HepG2 (cell line): ENCODE data around the gene EMC9. TPM values are rescaled to one million over a fixed set of nuclear protein-coding genes. Genes with fewer than 3 reads are reported as not detected.
A peak's percentile ranks its signal among the peaks of the same experiment; 100 is the strongest.

Source experiments
- BRF2 ChIP-seq: sonication (generic); formaldehyde crosslinking; IDR thresholded peaks from 2 replicates; pipeline ENCODE4 v1.8.1; 2022; ENCODE audit warnings: mild to moderate bottlenecking, missing genetic modification reagents
- CHD2 ChIP-seq: IDR thresholded peaks from 2 replicates; pipeline ENCODE4 v1.6.1; 2011; ENCODE audit warnings: low read depth, low read length, improper control_type of control experiment
- DBP ChIP-seq: sonication (generic); formaldehyde crosslinking; IDR thresholded peaks from 2 replicates; pipeline ENCODE4 v1.4.0; 2020; ENCODE audit warnings: missing genetic modification reagents; ENCODE audit errors: not compliant biosample characterization
- HOXD1 ChIP-seq: sonication (generic); formaldehyde crosslinking; IDR thresholded peaks from 2 replicates; pipeline ENCODE4 v1.5.0; 2020; ENCODE audit warnings: missing genetic modification reagents
- MXD4 ChIP-seq: IDR thresholded peaks from 2 replicates; pipeline ENCODE4 v1.6.1; 2016; ENCODE audit warnings: mild to moderate bottlenecking, missing biosample characterization, missing genetic modification reagents
- RELA ChIP-seq: sonication (generic); formaldehyde crosslinking; IDR thresholded peaks from 2 replicates; pipeline ENCODE4 v1.4.0; 2020; ENCODE audit warnings: missing genetic modification reagents
- SSRP1 ChIP-seq: IDR thresholded peaks from 2 replicates; pipeline ENCODE4 v1.6.1; 2016; ENCODE audit warnings: control low read depth
- THAP7 ChIP-seq: sonication (generic); formaldehyde crosslinking; IDR thresholded peaks from 2 replicates; pipeline ENCODE4 v1.8.1; 2023; ENCODE audit warnings: mild to moderate bottlenecking, missing genetic modification reagents
- THAP9 ChIP-seq: sonication (generic); formaldehyde crosslinking; IDR thresholded peaks from 2 replicates; pipeline ENCODE4; 2020; ENCODE audit warnings: missing genetic modification reagents, mild to moderate bottlenecking, borderline replicate concordance
- THYN1 ChIP-seq: sonication (generic); formaldehyde crosslinking; IDR thresholded peaks from 2 replicates; pipeline ENCODE4 v1.8.1; 2023; ENCODE audit warnings: low read depth, mild to moderate bottlenecking, moderate library complexity, missing genetic modification reagents, borderline replicate concordance
- USF2 ChIP-seq, 2 experiments: sonication (generic) in 1 of 2; formaldehyde crosslinking in 1 of 2; IDR thresholded peaks; 2 replicates each; pipeline versions ENCODE4 v1.5.1 to v1.6.1; 2011 to 2020; ENCODE audit warnings: borderline replicate concordance in 1 of 2, low read depth in 1 of 2, low read length in 1 of 2, mild to moderate bottlenecking in 1 of 2, missing genetic modification reagents in 1 of 2, moderate library complexity in 1 of 2
- ZBTB42 ChIP-seq: sonication (generic); formaldehyde crosslinking; IDR thresholded peaks from 2 replicates; pipeline ENCODE4 v1.5.0; 2020; ENCODE audit warnings: mild to moderate bottlenecking, missing genetic modification reagents
- ZNF180 ChIP-seq: sonication (generic); formaldehyde crosslinking; IDR thresholded peaks from 2 replicates; pipeline ENCODE4 v1.4.0; 2020; ENCODE audit warnings: low read depth, missing genetic modification reagents, borderline replicate concordance
- ZNF225 ChIP-seq: sonication (generic); formaldehyde crosslinking; IDR thresholded peaks from 2 replicates; pipeline ENCODE4 v1.4.0; 2020; ENCODE audit warnings: mild to moderate bottlenecking, missing genetic modification reagents
- ZNF337 ChIP-seq: sonication (generic); formaldehyde crosslinking; IDR thresholded peaks from 2 replicates; pipeline ENCODE4 v1.5.1; 2020; ENCODE audit warnings: missing genetic modification reagents, low read depth, mild to moderate bottlenecking, borderline replicate concordance
- ZNF432 ChIP-seq: sonication (generic); formaldehyde crosslinking; IDR thresholded peaks from 2 replicates; pipeline ENCODE4 v1.5.0; 2020; ENCODE audit warnings: missing genetic modification reagents, mild to moderate bottlenecking, borderline replicate concordance
- ZNF468 ChIP-seq: sonication (generic); formaldehyde crosslinking; IDR thresholded peaks from 2 replicates; pipeline ENCODE4 v1.8.0; 2022; ENCODE audit warnings: mild to moderate bottlenecking, moderate library complexity, missing genetic modification reagents
- ZNF570 ChIP-seq: sonication (generic); formaldehyde crosslinking; IDR thresholded peaks from 2 replicates; pipeline ENCODE4 v1.4.0; 2020; ENCODE audit warnings: mild to moderate bottlenecking, missing genetic modification reagents, borderline replicate concordance
- ZNF7 ChIP-seq: IDR thresholded peaks from 2 replicates; pipeline ENCODE4 v1.6.1; 2016; ENCODE audit warnings: missing biosample characterization, missing genetic modification reagents
- ZNF879 ChIP-seq: sonication (generic); formaldehyde crosslinking; IDR thresholded peaks from 2 replicates; pipeline ENCODE4 v1.8.1; 2023; ENCODE audit warnings: missing genetic modification reagents
- ZZZ3 ChIP-seq: sonication (generic); formaldehyde crosslinking; IDR thresholded peaks from 2 replicates; pipeline ENCODE4 v1.4.0; 2020; ENCODE audit warnings: missing genetic modification reagents, mild to moderate bottlenecking, borderline replicate concordance
- polyA plus RNA-seq, 8 experiments: library from polyadenylated mRNA; depleted of rRNA in 3 of 8; stranded (reverse) in 7 of 8; unstranded in 1 of 8; fragments of >200 nt; fragmentation: Illumina TruSeq in 4 of 8; extraction: Trizol in 4 of 8; gene quantifications; 2 replicates each; pipeline versions ENCODE4 v1.2.1 to v1.2.3, GENCODE V29; 2011 to 2016; ENCODE audit warnings: low read depth in 4 of 8, missing spikeins in 1 of 8, mixed read lengths in 1 of 8; ENCODE audit not compliant: insufficient read depth in 1 of 8
- total RNA-seq, 5 experiments: library from RNA; depleted of rRNA; stranded (reverse); fragments of >200 nt; fragmentation: Illumina TruSeq; extraction: Trizol; gene quantifications; 2 replicates each; pipeline ENCODE4 v1.2.3, GENCODE V29; 2016; ENCODE audit warnings: low read depth in 1 of 5

EMC9 gene
- total and polyA plus RNA-seq, 2 of the 13 experiments (the other 11 are each of a cell fraction or from before 2014, with no cell fraction given): 60.5 to 78.7 TPM

GRCh38 chr14:24117179-24117578 lies 24.2 kb downstream of the EMC9 start (continued):
- TF ChIP-seq THAP7: peak; percentile 48; the same call in 1 of the 2 replicates
- no peak for TF ChIP-seq RELA (CRISPR knock-in tag)
- no peak for TF ChIP-seq ZNF180 (CRISPR knock-in tag)
- TF ChIP-seq ZZZ3 (CRISPR knock-in tag): no peak
- no peak for TF ChIP-seq ZNF468
- TF ChIP-seq DBP: no peak
- TF ChIP-seq HOXD1 (CRISPR knock-in tag): no peak
- no peak for TF ChIP-seq ZBTB42 (CRISPR knock-in tag)
- TF ChIP-seq MXD4 (CRISPR knock-in tag): no peak
- no peak for TF ChIP-seq CHD2
- TF ChIP-seq ZNF879: 0 out of 2 replicates have a peak, but pooled peaks have one; percentile 32
- TF ChIP-seq BRF2 (CRISPR knock-in tag): no peak
- TF ChIP-seq THYN1 (CRISPR knock-in tag): no peak
- TF ChIP-seq USF2 (IDR thresholded peaks at IDR 0.05; ENCODE audit: low read depth, low read length): no peak
- no peak for TF ChIP-seq USF2 (CRISPR knock-in tag; IDR thresholded peaks at IDR 0.05; ENCODE audit: borderline replicate concordance)
- TF ChIP-seq ZNF337 (CRISPR knock-in tag): no peak
- TF ChIP-seq ZNF570 (CRISPR knock-in tag): no peak
- no peak for TF ChIP-seq THAP9 (CRISPR knock-in tag)
- no peak for TF ChIP-seq SSRP1 (CRISPR knock-in tag)
- no peak for TF ChIP-seq ZNF7 (CRISPR knock-in tag)
- no peak for TF ChIP-seq ZNF432 (CRISPR knock-in tag)
- TF ChIP-seq ZNF225 (CRISPR knock-in tag): 0 out of 2 replicates have a peak, but pooled peaks have one; percentile 36
